Epidermal melanocyte (primary cell): ENCODE measurements around the gene MKS1.

Experiments used
- DNase-seq: peaks from one replicate; pipeline ENCODE4 v3.0.0; 2011; ENCODE audit warnings: low spot score; ENCODE audit not compliant: insufficient read length

The MKS1 gene

GRCh38 chr17:58166682-58167081, 52.4 kb downstream of the MKS1 start, which contains the start of gene OR4D2:
Gene OR4D2, plus strand, starts transcription at chr17:58166982. Its CDS starts 2,674 bp downstream, at chr17:58169656.
- DNase-seq: no peak

GRCh38 chr17:58165981-58166380, 53.1 kb downstream of the MKS1 start:
- DNase-seq: no peak

GRCh38 chr17:58161566-58161965, 57.5 kb downstream of the MKS1 start:
- no peak for DNase-seq

GRCh38 chr17:58158181-58158580, 60.9 kb downstream of the MKS1 start:
- no peak for DNase-seq

- no peak for DNase-seq
These were observed 61.9 kb downstream of the MKS1 start for GRCh38 chr17:58156839-58157803.
